Endometrial microvascular endothelial cells (primary cell): ENCODE results near the gene STRN4. TPM values are rescaled to one million over a fixed set of nuclear protein-coding genes. Genes with fewer than 3 reads are reported as not detected.
"Not testable (repeated sequence)": the region's sequence is repeated elsewhere in the genome, so short reads cannot be mapped to it uniquely, and the experiment has no call there.

Experiments
- in situ Hi-C: cut with HindIII; loops from 2 replicates; pipeline ENCODE4 v1.10.0; 2017; ENCODE audit warnings: low sequenced_read_pairs, low pct_unique_long_range_greater_than_20kb; ENCODE audit errors: inconsistent ontology term
- total RNA-seq: library from RNA; depleted of rRNA; stranded (reverse); fragments of >200 nt; gene quantifications from one replicate; pipeline ENCODE4 v1.2.3, GENCODE V29; 2015; ENCODE audit errors: inconsistent ontology term

STRN4 gene
- total RNA-seq, 1 donor from 2014 or later, result 95.9 TPM

GRCh38 chr19:46776927-46777911 lies 31.0 kb upstream of the STRN4 start:
- in situ Hi-C loops, result no loop called here

DNA sequence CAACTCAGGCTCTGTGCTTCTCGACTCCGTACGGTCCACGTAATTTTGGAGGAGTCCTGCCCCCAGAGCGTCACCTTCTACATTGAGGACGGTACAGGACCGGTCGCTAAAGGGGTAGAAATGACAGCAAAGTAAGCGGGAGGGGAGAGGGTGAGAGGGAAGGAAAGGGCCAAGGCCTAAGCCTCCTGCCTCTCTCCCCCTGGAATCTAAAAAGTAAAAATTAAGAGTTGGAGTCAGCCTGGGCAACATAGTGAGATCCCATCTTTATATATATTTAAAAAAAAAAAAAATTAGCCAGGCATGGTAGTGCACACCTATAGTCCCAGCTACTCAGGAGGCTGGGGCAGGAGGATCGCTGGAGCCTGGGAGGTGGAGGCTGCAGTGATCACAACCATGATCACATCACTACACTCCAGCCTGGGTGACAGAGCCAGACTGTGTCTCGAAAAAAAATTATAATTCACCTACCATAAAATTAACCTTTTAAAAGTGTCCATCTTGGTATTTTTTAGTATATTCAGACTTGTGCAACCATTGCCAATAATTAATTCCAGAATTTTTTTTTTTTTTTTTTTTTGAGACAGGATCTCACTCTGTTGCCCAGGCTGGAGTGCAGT lies 29.5 kb upstream of the STRN4 start:
- in situ Hi-C loops, result no loop called here

DNA sequence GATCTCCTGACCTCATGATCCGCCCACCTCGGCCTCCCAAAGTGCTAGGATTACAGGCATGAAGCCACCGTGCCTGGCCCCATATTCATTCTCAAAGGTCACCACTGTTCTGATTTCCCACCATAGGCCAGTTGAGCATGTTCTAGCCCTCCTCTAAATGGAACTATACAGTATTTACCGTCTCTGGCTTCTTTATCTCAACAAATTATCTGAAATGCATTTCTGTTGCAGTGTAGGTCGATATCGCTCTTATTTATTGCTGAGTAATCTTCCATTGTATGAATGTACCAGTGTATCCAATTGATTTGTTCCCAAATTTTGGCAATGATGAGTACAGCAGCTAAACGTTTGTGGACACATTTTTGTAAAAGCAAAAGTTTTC lies 26.8 kb upstream of the STRN4 start:
- in situ Hi-C loops, result no loop called here

DNA sequence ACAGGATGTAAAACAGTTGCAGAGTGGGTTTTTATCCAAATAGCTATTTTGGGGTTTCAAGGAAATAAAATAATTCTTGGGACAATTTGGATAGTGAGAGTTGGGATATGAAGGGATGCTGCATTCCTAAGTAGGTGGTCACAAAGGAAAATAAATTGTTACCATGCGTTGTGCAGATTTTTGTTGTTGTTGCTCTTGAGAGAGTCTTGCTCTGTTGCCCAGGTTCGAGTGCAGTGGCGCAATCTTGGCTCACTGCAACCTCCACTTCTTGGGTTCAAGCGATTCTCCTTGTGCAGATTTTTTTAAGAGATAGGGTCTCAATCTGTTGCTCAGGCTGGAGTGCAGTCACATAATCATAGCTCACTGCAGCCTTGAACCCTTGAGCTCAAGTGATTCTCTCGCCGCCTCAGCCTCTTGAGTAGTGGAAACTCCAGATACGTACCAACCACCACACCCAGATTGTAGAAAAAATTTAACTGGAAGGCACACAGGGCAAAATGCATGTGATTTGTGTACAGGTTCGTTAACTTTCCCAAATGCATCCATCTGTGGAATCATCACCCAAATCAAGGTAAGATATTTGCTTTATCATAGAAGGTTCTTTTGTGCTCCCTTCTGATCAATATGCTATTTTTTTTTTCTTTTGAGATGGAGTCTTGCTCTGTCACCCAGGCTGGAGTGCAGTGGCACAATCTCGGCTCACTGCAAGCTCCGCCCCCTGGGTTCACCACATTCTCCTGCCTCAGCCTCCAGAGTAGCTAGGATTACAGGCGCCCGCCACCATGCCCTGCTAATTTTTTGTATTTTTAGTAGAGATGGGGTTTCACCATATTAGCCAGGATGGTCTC lies 26.1 kb upstream of the STRN4 start:
- in situ Hi-C loops, result no loop called here

DNA sequence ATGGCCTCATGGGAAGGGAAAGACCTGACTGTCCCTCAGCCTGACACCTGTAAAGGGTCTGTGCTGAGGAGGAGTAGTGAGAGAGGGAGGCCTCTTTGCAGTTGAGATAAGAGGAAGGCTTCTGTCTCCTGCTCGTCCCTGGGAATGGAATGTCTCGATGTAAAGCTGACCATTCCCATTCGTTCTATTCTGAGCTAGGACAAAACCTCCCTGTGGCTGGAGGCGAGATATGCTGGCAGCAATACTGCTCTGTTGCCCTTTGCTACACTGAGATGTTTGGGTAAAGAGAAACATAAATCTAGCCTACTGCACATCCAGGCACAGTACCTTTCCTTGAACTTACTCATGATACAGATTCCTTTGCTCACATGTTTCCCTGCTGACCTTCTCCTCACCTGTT lies 22.5 kb upstream of the STRN4 start:
- in situ Hi-C loops, result not testable (repeated sequence)

- in situ Hi-C loops, result no loop called here
Observed at GRCh38 chr19:46766569-46767317, 20.5 kb upstream of the STRN4 start.

- in situ Hi-C loops, result no loop called here
Observed at GRCh38 chr19:46764817-46765291, 18.6 kb upstream of the STRN4 start.

DNA sequence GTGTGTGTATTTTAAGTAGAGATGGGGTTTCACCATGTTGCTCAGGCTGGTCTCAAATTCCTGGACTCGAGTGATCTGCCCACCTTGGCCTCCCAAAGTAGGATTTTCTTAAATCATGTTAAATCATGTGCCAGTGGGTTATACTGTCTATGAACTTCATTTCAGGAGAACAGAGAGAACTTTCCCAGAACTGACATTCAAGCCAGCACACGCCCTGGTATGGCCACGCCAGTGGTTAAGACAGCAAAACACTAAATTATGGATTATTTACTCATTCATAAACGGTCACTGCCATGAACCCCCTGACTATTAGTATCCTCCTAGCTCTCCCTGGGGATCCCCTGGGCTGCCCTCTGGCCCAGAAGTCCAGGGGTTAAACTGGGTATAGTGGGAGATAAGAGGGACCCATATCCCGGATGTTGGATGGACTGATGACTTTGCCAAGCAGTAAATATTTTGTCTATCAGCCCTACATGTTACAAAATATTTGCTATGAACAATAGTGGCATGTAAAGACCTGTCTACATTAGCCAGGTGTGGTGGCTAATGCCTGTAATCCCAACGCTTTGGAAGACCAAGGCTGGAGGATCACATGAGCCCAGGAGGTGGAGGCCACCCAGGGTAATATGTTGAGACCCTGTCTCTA lies 16.1 kb upstream of the STRN4 start:
- in situ Hi-C loops, result no loop called here

DNA sequence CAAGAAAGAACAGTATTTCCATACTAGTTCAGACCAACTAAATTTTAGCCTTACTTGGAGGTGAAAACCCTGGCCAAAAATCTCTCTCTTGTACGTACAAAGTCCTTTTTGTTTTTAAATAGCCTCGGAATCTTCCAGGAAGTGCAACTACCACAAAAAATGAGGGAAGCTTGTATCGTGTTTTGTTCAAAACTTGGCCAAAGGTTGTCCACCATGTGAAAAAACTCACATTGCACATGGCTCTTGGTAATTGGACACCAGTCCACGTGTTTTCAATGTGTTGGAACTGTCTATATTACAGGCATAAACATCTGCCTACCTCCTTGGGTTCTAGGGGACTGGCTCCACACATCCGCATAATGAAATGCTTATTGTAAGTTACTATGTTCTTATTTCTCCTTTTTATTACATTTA lies 15.2 kb upstream of the STRN4 start:
- in situ Hi-C loops, result no loop called here

GRCh38 chr19:46760897-46761296 lies 14.6 kb upstream of the STRN4 start:
- in situ Hi-C loops, result not testable (repeated sequence)

DNA sequence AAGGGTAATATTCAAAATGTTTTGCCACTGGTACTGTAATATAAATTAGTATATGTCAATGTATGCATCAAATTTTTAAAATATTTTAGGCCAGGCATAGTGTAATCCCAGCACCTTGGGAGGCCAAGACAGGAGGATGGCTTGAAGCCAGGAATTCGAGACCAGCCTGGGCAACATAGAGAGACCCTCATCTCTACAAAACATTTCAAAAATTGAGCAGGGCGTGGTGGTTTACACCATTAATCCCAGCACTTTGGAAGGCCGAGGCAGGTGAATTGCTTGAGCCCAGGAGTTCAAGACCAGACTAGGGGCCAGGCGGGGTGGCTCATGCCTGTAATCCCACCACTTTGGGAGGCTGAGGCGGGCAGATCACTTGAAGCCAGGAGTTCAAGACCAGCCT lies 14.1 kb upstream of the STRN4 start:
- in situ Hi-C loops, result no loop called here

DNA sequence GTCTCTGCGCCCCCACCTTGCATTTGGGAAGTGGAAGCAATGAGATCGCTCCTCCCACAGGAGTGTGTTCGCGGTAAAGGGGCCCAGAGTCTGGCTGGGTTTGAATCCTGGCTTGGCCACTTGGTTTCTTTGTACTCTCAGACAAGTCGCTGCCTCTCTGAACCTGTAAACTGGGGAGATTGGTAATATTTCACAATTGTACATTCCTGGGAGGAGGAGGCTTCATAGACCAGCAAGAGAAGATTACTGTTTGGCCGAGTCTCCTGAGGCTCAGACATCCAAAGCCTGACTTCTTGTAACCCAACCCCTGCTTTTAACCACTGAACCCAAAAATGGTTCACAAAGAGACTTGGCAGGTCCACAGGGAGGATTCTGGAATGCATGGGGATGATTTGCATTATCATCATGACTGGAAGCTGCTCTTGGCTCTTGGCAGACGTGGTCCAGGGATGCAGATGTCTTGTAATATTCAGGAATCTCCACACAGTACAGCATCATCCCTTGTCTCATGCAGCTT lies 13.6 kb upstream of the STRN4 start:
- in situ Hi-C loops, result no loop called here

DNA sequence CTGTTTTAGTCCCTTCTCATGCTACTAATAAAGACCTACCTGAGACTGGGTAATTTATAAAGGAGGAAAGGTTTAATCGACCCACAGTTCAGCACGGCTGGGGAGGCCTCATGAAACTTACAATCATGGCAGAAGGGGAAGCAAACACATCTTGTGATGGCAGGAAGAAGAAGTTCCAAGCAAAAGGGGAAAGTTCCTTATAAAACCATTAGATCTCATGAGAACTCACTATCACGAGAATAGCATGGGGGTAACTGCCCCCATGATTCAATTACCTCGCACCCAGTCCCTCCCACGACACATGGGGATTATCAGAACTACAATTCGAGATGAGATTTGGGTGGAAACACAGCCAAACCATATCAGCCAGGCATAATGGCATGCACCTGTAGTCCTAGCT lies 13.0 kb upstream of the STRN4 start:
- in situ Hi-C loops, result no loop called here

- in situ Hi-C loops, result no loop called here
Observed at GRCh38 chr19:46756544-46756888, 10.3 kb upstream of the STRN4 start.

- in situ Hi-C loops, result no loop called here
Observed at GRCh38 chr19:46755853-46756543, 9.7 kb upstream of the STRN4 start.

DNA sequence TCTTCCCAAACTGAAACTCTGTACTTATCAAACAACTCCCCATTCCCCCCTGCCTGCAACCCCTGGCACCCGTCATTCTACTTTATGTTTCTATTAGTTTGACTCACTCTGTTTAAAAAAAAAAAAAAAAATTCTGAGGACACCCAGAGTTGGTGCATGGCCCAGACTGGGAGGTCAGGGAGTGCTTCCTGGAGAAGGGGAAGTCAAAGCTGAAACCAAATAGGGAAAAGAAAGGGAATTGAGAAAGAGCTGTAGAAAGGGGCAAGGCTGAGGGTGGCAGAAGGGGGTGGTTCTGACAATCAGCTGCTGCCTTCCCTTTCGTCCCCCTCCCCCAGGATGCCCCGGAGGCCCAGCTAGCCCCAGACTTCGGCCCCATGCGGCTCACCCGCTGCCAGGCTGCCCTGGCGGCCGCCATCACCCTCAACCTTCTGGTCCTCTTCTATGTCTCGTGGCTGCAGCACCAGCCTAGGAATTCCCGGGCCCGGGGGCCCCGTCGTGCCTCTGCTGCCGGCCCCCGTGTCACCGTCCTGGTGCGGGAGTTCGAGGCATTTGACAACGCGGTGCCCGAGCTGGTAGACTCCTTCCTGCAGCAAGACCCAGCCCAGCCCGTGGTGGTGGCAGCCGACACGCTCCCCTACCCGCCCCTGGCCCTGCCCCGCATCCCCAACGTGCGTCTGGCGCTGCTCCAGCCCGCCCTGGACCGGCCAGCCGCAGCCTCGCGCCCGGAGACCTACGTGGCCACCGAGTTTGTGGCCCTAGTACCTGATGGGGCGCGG lies 9.0 kb upstream of the STRN4 start:
- in situ Hi-C loops, result no loop called here
